Mesendoderm (in vitro differentiated cells): ENCODE results near the gene SOST.
A peak's percentile ranks its signal among the peaks of the same experiment; 100 is the strongest.

Experiments used
- DNase-seq: peaks from one replicate; pipeline ENCODE4 v3.0.0; 2013
- H2AK5ac ChIP-seq: 2 replicates; pipeline ENCODE4 v1.6.1; 2013; ENCODE audit warnings: low read length, inconsistent platforms
- H2BK120ac ChIP-seq: 2 replicates; pipeline ENCODE4 v1.6.1; 2013; ENCODE audit warnings: low read depth, mild to moderate bottlenecking, low read length, moderate library complexity, mixed read lengths
- H2BK15ac ChIP-seq: replicated peaks from 2 replicates; pipeline ENCODE4 v1.6.1; 2013; ENCODE audit warnings: low read depth, mild to moderate bottlenecking, moderate library complexity
- H2BK5ac ChIP-seq: 2 replicates; pipeline ENCODE4 v1.6.1; 2013; ENCODE audit warnings: low read length, inconsistent platforms
- H3K18ac ChIP-seq: 2 replicates; pipeline ENCODE4 v1.6.1; 2013; ENCODE audit warnings: mild to moderate bottlenecking, low read length, mixed read lengths
- H3K23ac ChIP-seq: one replicate; pipeline ENCODE4 v1.6.1; 2013; ENCODE audit warnings: low read length
- H3K27ac ChIP-seq: 2 replicates; pipeline ENCODE4 v1.5.1; 2013; ENCODE audit warnings: low read depth, mild to moderate bottlenecking, inconsistent platforms, low read length, moderate library complexity
- H3K27me3 ChIP-seq: 2 replicates; pipeline ENCODE4 v1.6.1; 2013; ENCODE audit warnings: low read length, control low read depth, mild to moderate bottlenecking, inconsistent platforms; ENCODE audit not compliant: insufficient read depth, poor library complexity
- H3K36me3 ChIP-seq: 2 replicates; pipeline ENCODE4 v1.6.1; 2013; ENCODE audit warnings: low read length, inconsistent platforms; ENCODE audit not compliant: control insufficient read depth, insufficient read depth
- H3K4ac ChIP-seq: one replicate; pipeline ENCODE4 v1.6.1; 2013; ENCODE audit warnings: low read depth, mild to moderate bottlenecking, low read length, moderate library complexity
- H3K4me1 ChIP-seq: 2 replicates; pipeline ENCODE4 v1.6.1; 2013; ENCODE audit warnings: low read depth, low read length, inconsistent platforms; ENCODE audit not compliant: control insufficient read depth
- H3K4me2 ChIP-seq: 2 replicates; pipeline ENCODE4 v1.6.1; 2013; ENCODE audit warnings: low read length
- H3K4me3 ChIP-seq: 2 replicates; pipeline ENCODE4 v1.5.1; 2013; ENCODE audit warnings: mild to moderate bottlenecking, low read length
- H3K56ac ChIP-seq: one replicate; pipeline ENCODE4 v1.6.1; 2013; ENCODE audit warnings: low read length
- H3K79me1 ChIP-seq: 2 replicates; pipeline ENCODE4 v1.6.1; 2013; ENCODE audit warnings: low read length, inconsistent platforms
- H3K79me2 ChIP-seq: 2 replicates; pipeline ENCODE4 v1.6.1; 2013; ENCODE audit warnings: mild to moderate bottlenecking, low read length; ENCODE audit not compliant: control insufficient read depth, insufficient read depth
- H3K9ac ChIP-seq: 2 replicates; pipeline ENCODE4 v1.6.1; 2013; ENCODE audit warnings: low read length, inconsistent platforms
- H4K5ac ChIP-seq: one replicate; pipeline ENCODE4 v1.6.1; 2013; ENCODE audit warnings: low read length
- H4K8ac ChIP-seq: one replicate; pipeline ENCODE4 v1.6.1; 2013; ENCODE audit warnings: low read depth, mild to moderate bottlenecking, control low read depth, low read length, moderate library complexity
- WGBS: extraction: QIAGEN DNeasy Blood & Tissue Kit; methylation state at CpG from one replicate; pipeline ENCODE4 v1.1.7; 2013; ENCODE audit warnings: low lambda C conversion rate, missing lambda C conversion rate; ENCODE audit not compliant: insufficient coverage; ENCODE audit errors: extremely low coverage; 5-methylcytosine and 5-hydroxymethylcytosine counted together

The SOST gene

DNA sequence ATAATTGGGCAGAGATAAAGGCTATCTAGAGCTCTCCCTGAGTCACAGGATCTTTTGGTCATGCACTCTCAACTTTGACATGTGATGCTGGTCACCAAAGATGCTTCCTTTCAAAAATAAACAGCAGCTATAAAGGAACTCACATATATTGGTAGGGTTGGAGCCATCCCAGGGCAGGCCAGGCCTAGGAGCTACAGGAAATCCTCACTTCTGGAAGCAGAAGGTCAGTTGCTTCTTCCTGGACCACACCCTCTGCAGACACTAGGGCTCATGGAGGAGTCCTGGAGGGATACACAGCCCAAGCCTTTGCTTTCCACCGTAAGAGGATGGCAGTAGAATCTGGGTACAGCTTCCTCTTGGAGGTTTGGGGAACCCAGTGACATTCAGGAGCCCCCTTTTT lies 24.6 kb downstream of the SOST start:
- Histone ChIP-seq H3K56ac (no peak overlapping the region), H4K8ac (no peak overlapping the region), H3K79me1 (no peaks in the 10 kb centered on the region), H3K36me3 (no peaks in the 10 kb centered on the region), H3K4me1 (no peaks in the 10 kb centered on the region), H4K5ac (no peak overlapping the region), H2AK5ac (no peak overlapping the region), H2BK5ac (no peak overlapping the region), H3K4me2 (no peak overlapping the region), H3K18ac (no peak overlapping the region), H3K4ac (no peak overlapping the region), H3K79me2 (no peaks in the 10 kb centered on the region), H3K9ac (no peak overlapping the region), H3K27me3 (no peaks in the 10 kb centered on the region), H2BK120ac (no peak overlapping the region), H3K27ac (no peak overlapping the region), H3K4me3 (no peak overlapping the region), H2BK15ac (no peak overlapping the region), H3K23ac (no peak overlapping the region)
- WGBS: no CpG with 5 or more reads among the region's 1 CpG
- DNase-seq: no peak

DNA sequence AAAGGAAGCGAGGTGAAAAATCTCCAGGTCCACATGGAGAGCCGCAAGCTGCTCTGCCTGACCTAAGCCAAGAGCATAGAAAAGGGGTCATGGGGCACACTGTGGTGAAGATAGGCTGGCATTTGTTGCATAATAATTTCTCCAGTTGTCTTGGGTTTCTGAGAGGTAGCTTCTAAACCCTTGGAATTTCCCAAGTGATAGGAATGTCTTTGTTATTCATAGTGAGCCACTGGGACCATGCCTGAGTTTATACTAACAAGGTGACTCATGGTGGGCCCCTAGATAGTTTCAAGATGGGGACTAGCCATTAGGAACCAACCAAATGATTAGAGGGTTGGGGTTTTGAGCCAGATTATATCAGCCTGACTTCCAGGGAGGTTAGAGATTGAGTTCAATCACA lies 25.6 kb downstream of the SOST start:
- no peak overlapping the region for H3K27ac ChIP-seq
- WGBS: no CpG with 5 or more reads among the region's 2 CpGs

DNA sequence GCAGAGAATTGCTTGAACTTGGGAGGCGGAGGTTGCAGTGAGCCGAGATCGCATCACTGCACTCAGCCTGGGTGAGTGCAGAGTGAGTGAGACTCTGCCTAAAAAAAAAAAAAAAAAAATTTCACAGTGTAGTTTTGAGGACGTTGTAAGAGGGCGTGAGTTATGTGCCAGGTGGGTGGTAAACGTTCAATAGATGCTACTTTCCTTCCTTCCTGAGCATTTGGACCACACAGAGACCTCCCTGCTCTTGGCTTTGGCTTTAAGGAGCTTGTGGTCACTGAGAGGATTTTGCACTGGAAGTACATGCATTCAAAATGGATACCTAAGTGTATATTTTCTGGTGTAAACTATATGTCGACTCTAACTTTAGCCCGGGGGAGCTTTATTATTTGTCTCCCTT lies 30.5 kb downstream of the SOST start:
- Histone ChIP-seq H3K56ac (no peak overlapping the region), H2BK120ac (no peak overlapping the region), H3K23ac (no peak overlapping the region), H3K27me3 (no peaks in the 10 kb centered on the region), H2AK5ac (no peak overlapping the region), H3K4ac (no peak overlapping the region), H3K4me2 (no peak overlapping the region), H4K5ac (no peak overlapping the region), H3K4me1 (no peaks in the 10 kb centered on the region), H3K4me3 (no peak overlapping the region), H4K8ac (no peak overlapping the region), H3K79me2 (no peaks in the 10 kb centered on the region), H3K18ac (no peak overlapping the region), H3K27ac (no peak overlapping the region), H2BK5ac (no peak overlapping the region), H3K9ac (no peak overlapping the region), H3K79me1 (no peaks in the 10 kb centered on the region), H2BK15ac (no peak overlapping the region), H3K36me3 (no peaks in the 10 kb centered on the region)
- DNase-seq: no peak
- WGBS: no CpG with 5 or more reads among the region's 8 CpGs

More for the DNA sequence above, 25.6 kb downstream of the SOST start:
- no peak overlapping the region for H3K18ac ChIP-seq
- H3K9ac ChIP-seq: no peak overlapping the region
- no peaks in the 10 kb centered on the region for H3K4me1 ChIP-seq
- H3K56ac ChIP-seq: no peak overlapping the region
- H3K4ac ChIP-seq: no peak overlapping the region
- no peak overlapping the region for H4K5ac ChIP-seq
- no peaks in the 10 kb centered on the region for H3K36me3 ChIP-seq
- no peak overlapping the region for H4K8ac ChIP-seq
- H3K4me3 ChIP-seq: no peak overlapping the region
- H2BK5ac ChIP-seq: no peak overlapping the region
- H2BK120ac ChIP-seq: no peak overlapping the region
- H3K79me1 ChIP-seq: no peaks in the 10 kb centered on the region
- H2AK5ac ChIP-seq: no peak overlapping the region
- H3K79me2 ChIP-seq: no peaks in the 10 kb centered on the region
- H3K27me3 ChIP-seq: no peaks in the 10 kb centered on the region
- no peak overlapping the region for H3K23ac ChIP-seq
- no peak overlapping the region for H2BK15ac ChIP-seq
- H3K4me2 ChIP-seq: no peak overlapping the region
- DNase-seq: peak; percentile 92

GRCh38 chr17:43723697-43724359 lies 34.8 kb downstream of the SOST start:
- Histone ChIP-seq H3K18ac (no peak overlapping the region), H3K4me1 (peaks cover 3% of the 10 kb centered on the region), H2BK120ac (no peak overlapping the region), H3K79me1 (no peaks in the 10 kb centered on the region), H4K5ac (no peak overlapping the region), H3K9ac (no peak overlapping the region), H3K23ac (no peak overlapping the region), H3K79me2 (no peaks in the 10 kb centered on the region), H3K27me3 (no peaks in the 10 kb centered on the region), H3K36me3 (no peaks in the 10 kb centered on the region), H2BK5ac (no peak overlapping the region), H3K4me2 (no peak overlapping the region), H3K4ac (no peak overlapping the region), H3K56ac (no peak overlapping the region), H2AK5ac (no peak overlapping the region), H2BK15ac (no peak overlapping the region), H4K8ac (no peak overlapping the region), H3K27ac (no peak overlapping the region), H3K4me3 (no peak overlapping the region)
- DNase-seq: peak; percentile 49
- WGBS: no CpG with 5 or more reads among the region's 6 CpGs

DNA sequence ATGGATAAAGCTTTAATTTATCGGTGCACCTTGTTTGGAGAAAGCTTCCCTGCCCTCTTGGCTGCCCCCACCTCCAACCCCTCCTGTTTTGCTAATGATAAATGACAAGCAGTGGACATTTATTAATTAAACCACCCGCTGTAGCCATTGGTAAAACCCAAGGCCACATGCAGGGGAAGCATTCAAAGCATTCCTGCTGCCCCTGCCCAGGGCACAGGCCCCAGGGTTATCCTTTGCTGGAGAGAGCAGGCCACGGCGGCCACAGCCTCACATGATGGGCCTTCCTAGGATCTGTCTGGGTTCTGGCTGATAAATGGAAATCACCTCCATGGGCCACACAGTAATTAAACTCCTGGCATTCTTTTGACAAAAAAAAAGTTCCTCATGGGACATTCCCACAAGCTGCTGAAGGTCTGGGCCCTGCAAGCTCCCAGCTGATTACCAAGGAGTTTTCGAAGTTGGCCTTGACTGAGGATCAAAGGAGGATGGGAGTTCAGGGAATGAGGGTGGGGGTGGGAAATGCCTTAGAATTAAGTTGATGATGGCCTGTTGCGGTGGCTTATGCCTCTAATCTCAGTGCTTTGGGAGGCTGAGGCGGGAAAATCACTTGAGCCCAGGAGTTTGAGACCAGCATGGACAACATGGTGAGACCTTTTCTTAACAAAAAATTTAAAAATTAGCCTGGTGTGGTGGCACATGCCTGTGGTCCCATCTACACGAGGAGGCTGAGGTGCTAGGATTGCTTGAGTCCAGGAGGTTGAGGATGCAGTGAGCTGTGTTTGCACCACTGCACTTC lies 35.5 kb downstream of the SOST start:
- H4K5ac ChIP-seq: no peak overlapping the region
- H2BK5ac ChIP-seq: no peak overlapping the region
- H3K18ac ChIP-seq: no peak overlapping the region
- H4K8ac ChIP-seq: no peak overlapping the region
- no peaks in the 10 kb centered on the region for H3K79me2 ChIP-seq
- no peak overlapping the region for H3K4me2 ChIP-seq
- no peak overlapping the region for H3K4ac ChIP-seq
- no peak overlapping the region for H2AK5ac ChIP-seq
- H2BK15ac ChIP-seq: no peak overlapping the region
- H3K36me3 ChIP-seq: no peaks in the 10 kb centered on the region
- no peak overlapping the region for H2BK120ac ChIP-seq
- peak; percentile 74 for DNase-seq
- no CpG with 5 or more reads among the region's 8 CpGs for WGBS
- no peaks in the 10 kb centered on the region for H3K27me3 ChIP-seq
- H3K4me3 ChIP-seq: no peak overlapping the region
- peaks cover 3% of the 10 kb centered on the region for H3K4me1 ChIP-seq
- H3K56ac ChIP-seq: no peak overlapping the region
- no peak overlapping the region for H3K27ac ChIP-seq
- no peak overlapping the region for H3K23ac ChIP-seq
- no peak overlapping the region for H3K9ac ChIP-seq
- no peaks in the 10 kb centered on the region for H3K79me1 ChIP-seq
